HepG2 (cell line): ENCODE results near the gene FAM131A.

Source experiments
- CTCF ChIP-seq: sonication (generic); formaldehyde crosslinking; IDR thresholded peaks from 2 replicates; pipeline ENCODE4 v1.5.0; 2020; ENCODE audit warnings: mild to moderate bottlenecking, missing genetic modification reagents, moderate library complexity
- HCFC1 ChIP-seq: fragments of 150-350 bp; IDR thresholded peaks from 2 replicates; pipeline ENCODE4 v1.6.1; 2014; ENCODE audit warnings: low read depth, low read length

DNA sequence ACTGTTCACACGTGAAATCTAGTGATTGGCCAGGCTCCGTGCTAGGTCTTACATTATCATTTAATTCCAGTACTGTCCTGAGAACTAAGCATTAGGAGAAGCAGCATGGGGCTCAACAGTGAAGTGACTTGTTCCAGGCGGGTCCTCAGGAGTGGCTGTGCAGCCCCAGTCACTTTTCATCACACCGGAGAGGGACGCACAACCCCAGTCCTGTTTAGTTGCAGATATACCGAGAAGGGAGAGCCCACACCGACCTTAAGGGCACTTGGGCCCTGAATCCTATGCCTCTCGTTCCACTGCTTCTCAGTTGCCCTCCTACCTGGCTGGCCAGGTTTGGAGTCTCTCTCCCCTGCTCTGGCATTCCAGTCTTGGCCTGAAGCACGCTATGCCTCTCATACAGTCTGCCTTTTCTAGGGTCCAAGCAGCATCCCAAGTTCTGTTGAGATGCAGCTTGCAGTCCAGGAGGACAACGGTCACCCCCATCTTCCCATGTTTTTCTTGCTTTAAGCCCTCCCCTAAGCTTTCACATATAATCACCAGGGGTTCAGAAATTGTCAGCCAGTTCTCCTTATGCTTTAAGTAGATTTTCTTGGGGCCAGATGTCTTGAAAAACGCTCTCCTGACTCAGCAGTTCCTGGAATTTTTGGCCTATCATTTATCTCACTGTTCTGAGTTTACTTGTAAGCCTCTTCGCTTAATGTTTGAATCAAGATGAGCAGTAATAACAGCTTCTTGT lies 10.1 kb downstream of the FAM131A start:
- no peak for TF ChIP-seq CTCF (CRISPR knock-in tag)
- no peak for TF ChIP-seq HCFC1
